Measurements from ENCODE around the gene KCNN1. TPM values are rescaled to one million over a fixed set of nuclear protein-coding genes. Genes with fewer than 3 reads are reported as not detected.

The KCNN1 gene
- total and polyA plus RNA-seq, 10 donors: 0.03 to 0.10 (median 0.04) TPM; not detected in 7

- no peak overlapping the region for H3K27ac ChIP-seq
- no peak overlapping the region for H3K4me3 ChIP-seq
- peaks cover 0 to 13% (median 5%) of the 10 kb centered on the region in 6 donors for H3K4me1 ChIP-seq
- H3K36me3 ChIP-seq: no peaks in the 10 kb centered on the region
- peaks cover 0 to 65% (median 32%) of the 10 kb centered on the region in 7 donors for H3K27me3 ChIP-seq (replicated peaks in 1 of 7)
- DNase-seq: no peak
- intact Hi-C loops (cut with DNase I; ENCODE audit: low total_unique reads): no loop called here
- TF ChIP-seq CTCF (IDR thresholded peaks at IDR 0.05 in 8 of 11, conservative IDR thresholded peaks at IDR 0.05 in 3 of 11) (no peak), POLR2A (IDR thresholded peaks at IDR 0.05) (no peak), POLR2AphosphoS5 (IDR thresholded peaks at IDR 0.05) (no peak)
- no peaks in the 10 kb centered on the region for H3K9me3 ChIP-seq
- 65 to 87% (median 71%) methylated on average over 3 to 4 of the region's 4 CpGs for WGBS, 5 donors
Measured at GRCh38 chr19:17968362-17968761, 1.5 kb downstream of the KCNN1 start.

- WGBS, 5 donors: 83 to 91% (median 84%) methylated on average over 10 to 19 of the region's 19 CpGs
- TF ChIP-seq POLR2A (IDR thresholded peaks at IDR 0.05): no peak
- TF ChIP-seq CTCF (IDR thresholded peaks at IDR 0.05 in 8 of 11, conservative IDR thresholded peaks at IDR 0.05 in 3 of 11): no peak
- no peak for TF ChIP-seq POLR2AphosphoS5 (IDR thresholded peaks at IDR 0.05)
- intact Hi-C loops (cut with DNase I; ENCODE audit: low total_unique reads): no loop called here
- H3K9me3 ChIP-seq: no peaks in the 10 kb centered on the region
- H3K36me3 ChIP-seq: no peaks in the 10 kb centered on the region
- no peak overlapping the region for H3K4me3 ChIP-seq
- H3K27ac ChIP-seq: no peak overlapping the region
- peaks cover 0 to 13% (median 5%) of the 10 kb centered on the region in 6 donors for H3K4me1 ChIP-seq
- peaks cover 0 to 56% (median 27%) of the 10 kb centered on the region in 7 donors for H3K27me3 ChIP-seq (replicated peaks in 1 of 7)
- no peak for DNase-seq
Measured at GRCh38 chr19:17969096-17969792, 2.3 kb downstream of the KCNN1 start.

- Histone ChIP-seq H3K27ac (no peak overlapping the region), H3K4me1 (peaks cover 0 to 5% (median 3%) of the 10 kb centered on the region in 6 donors), H3K27me3 (replicated peaks in 1 of 7) (peaks cover 0 to 26% (median 13%) of the 10 kb centered on the region in 7 donors), H3K4me3 (no peak overlapping the region), H3K36me3 (no peaks in the 10 kb centered on the region), H3K9me3 (no peaks in the 10 kb centered on the region)
- intact Hi-C loops (cut with DNase I; ENCODE audit: low total_unique reads): no loop called here
- WGBS, 5 donors: 55 to 100% (median 73%) methylated on average over 1 of the region's 1 CpG
- TF ChIP-seq POLR2AphosphoS5 (IDR thresholded peaks at IDR 0.05) (no peak), POLR2A (IDR thresholded peaks at IDR 0.05) (no peak), CTCF (IDR thresholded peaks at IDR 0.05 in 8 of 11, conservative IDR thresholded peaks at IDR 0.05 in 3 of 11) (no peak)
- no peak for DNase-seq
Measured at GRCh38 chr19:17972230-17972629, 5.3 kb downstream of the KCNN1 start.

- no peak overlapping the region for H3K27ac ChIP-seq
- 80 to 95% (median 94%) methylated on average over 7 to 23 of the region's 23 CpGs for WGBS, 5 donors
Measured at GRCh38 chr19:17973759-17974158, 6.9 kb downstream of the KCNN1 start.

More at GRCh38 chr19:17973759-17974158, 6.9 kb downstream of the KCNN1 start:
- peaks cover 0 to 11% (median 0%) of the 10 kb centered on the region in 7 donors for H3K27me3 ChIP-seq (replicated peaks in 1 of 7)
- no peak for DNase-seq
- no peak for TF ChIP-seq POLR2A (IDR thresholded peaks at IDR 0.05)
- no peak for TF ChIP-seq POLR2AphosphoS5 (IDR thresholded peaks at IDR 0.05)
- TF ChIP-seq CTCF (IDR thresholded peaks at IDR 0.05 in 8 of 11, conservative IDR thresholded peaks at IDR 0.05 in 3 of 11): no peak
- intact Hi-C loops (cut with DNase I; ENCODE audit: low total_unique reads): no loop called here
- H3K36me3 ChIP-seq: no peaks in the 10 kb centered on the region
- no peaks in the 10 kb centered on the region for H3K9me3 ChIP-seq
- no peak overlapping the region for H3K4me3 ChIP-seq
- no peaks in the 10 kb centered on the region for H3K4me1 ChIP-seq

Data from spleen (tissue), 11 donors.